ENCODE data around the gene OR10G7.

DNA sequence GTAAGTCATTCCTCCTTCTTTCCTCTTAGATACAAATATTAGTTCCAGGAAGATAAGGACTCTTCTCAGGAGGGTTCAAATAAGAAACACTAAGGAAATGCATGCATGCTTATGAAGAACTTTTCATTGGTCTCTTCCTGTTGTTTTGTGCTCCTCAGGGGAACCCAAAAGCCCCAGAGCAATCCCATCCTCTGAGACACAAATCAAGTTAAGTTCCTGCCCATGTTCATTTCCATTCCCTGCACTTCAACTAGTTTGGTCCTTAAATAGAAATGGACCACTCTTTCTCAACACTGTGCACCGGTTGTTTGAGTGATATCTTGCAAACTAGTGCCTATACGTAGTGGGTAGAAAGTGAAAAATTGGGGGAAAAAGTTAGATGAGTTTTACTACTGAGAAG, 28.4 kb downstream of the OR10G7 start, which contains the start of gene OR10G4:
- TF ChIP-seq POLR2AphosphoS5 (IDR thresholded peaks at IDR 0.05; ENCODE audit: low read depth, low read length) (no peak), CTCF (IDR thresholded peaks at IDR 0.05) (no peak), TCF7L2 (IDR thresholded peaks at IDR 0.05; ENCODE audit: low read depth, low read length) (no peak), SIN3A (IDR thresholded peaks at IDR 0.05; ENCODE audit: borderline replicate concordance, insufficient read depth, low read depth, low read length) (no peak)
- TF ChIP-seq, protein P1, sequence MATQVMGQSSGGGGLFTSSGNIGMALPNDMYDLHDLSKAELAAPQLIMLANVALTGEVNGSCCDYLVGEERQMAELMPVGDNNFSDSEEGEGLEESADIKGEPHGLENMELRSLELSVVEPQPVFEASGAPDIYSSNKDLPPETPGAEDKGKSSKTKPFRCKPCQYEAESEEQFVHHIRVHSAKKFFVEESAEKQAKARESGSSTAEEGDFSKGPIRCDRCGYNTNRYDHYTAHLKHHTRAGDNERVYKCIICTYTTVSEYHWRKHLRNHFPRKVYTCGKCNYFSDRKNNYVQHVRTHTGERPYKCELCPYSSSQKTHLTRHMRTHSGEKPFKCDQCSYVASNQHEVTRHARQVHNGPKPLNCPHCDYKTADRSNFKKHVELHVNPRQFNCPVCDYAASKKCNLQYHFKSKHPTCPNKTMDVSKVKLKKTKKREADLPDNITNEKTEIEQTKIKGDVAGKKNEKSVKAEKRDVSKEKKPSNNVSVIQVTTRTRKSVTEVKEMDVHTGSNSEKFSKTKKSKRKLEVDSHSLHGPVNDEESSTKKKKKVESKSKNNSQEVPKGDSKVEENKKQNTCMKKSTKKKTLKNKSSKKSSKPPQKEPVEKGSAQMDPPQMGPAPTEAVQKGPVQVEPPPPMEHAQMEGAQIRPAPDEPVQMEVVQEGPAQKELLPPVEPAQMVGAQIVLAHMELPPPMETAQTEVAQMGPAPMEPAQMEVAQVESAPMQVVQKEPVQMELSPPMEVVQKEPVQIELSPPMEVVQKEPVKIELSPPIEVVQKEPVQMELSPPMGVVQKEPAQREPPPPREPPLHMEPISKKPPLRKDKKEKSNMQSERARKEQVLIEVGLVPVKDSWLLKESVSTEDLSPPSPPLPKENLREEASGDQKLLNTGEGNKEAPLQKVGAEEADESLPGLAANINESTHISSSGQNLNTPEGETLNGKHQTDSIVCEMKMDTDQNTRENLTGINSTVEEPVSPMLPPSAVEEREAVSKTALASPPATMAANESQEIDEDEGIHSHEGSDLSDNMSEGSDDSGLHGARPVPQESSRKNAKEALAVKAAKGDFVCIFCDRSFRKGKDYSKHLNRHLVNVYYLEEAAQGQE (IDR thresholded peaks at IDR 0.05; ENCODE audit: insufficient read depth in 1 of 2, low read depth in 2 of 2, low read length in 1 of 2): no peak

All from Panc1 (cell line).